Stomach (tissue), 4 donors: ENCODE measurements around the gene KREMEN2.

Source experiments
- CTCF ChIP-seq, 7 experiments: fragments of 450-650 bp in 4 of 7; fragments of 200-600 bp in 3 of 7; sonication (generic) in 3 of 7; IDR thresholded peaks; one replicate each; pipeline ENCODE4 v1.5.1; 2016 to 2019; ENCODE audit warnings: antibody characterized with exemption in 7 of 7, control low read depth in 2 of 7, mild to moderate bottlenecking in 1 of 7
- EP300 ChIP-seq: sonication (generic); formaldehyde crosslinking; IDR thresholded peaks from one replicate; pipeline ENCODE4 v1.6.1; 2017; ENCODE audit warnings: antibody characterized with exemption
- POLR2AphosphoS5 ChIP-seq, 3 donors: sonication (generic); formaldehyde crosslinking; IDR thresholded peaks; one replicate each; pipeline ENCODE4 v1.6.1; 2016; ENCODE audit warnings: antibody characterized with exemption in 3 of 3

- TF ChIP-seq CTCF (IDR thresholded peaks at IDR 0.05) (peak in 4 of 7 experiments; percentile 10 to 43 (median 34)), POLR2AphosphoS5 (IDR thresholded peaks at IDR 0.05) (no peak), EP300 (no peak)
Observed at GRCh38 chr16:2969545-2970521, 5.8 kb downstream of the KREMEN2 start.
